Smooth muscle cell (in vitro differentiated cells): Measurements from ENCODE around the gene ECM2. TPM values are rescaled to one million over a fixed set of nuclear protein-coding genes. Genes with fewer than 3 reads are reported as not detected.

Source experiments
- DNase-seq: peaks from one replicate; lab custom pipeline; 2025; ENCODE audit not compliant: unreplicated experiment; lab: John Stamatoyannopoulos, UW
- H2AFZ ChIP-seq: fragments of 200-600 bp; sonication (generic); 2 replicates; pipeline ENCODE4 v1.6.0; 2016; ENCODE audit warnings: antibody characterized with exemption, low read depth, mild to moderate bottlenecking
- H3F3A ChIP-seq: fragments of 200-600 bp; sonication (generic); 2 replicates; pipeline ENCODE4 v1.6.0; 2017; ENCODE audit warnings: antibody characterized with exemption, low read depth
- H3K27ac ChIP-seq: fragments of 200-600 bp; sonication (generic); 2 replicates; pipeline ENCODE4 v1.5.1; 2016; ENCODE audit warnings: low read depth, mild to moderate bottlenecking
- H3K27me3 ChIP-seq: fragments of 200-600 bp; sonication (generic); 2 replicates; pipeline ENCODE4 v1.6.1; 2016; ENCODE audit warnings: low read depth, mild to moderate bottlenecking
- H3K36me3 ChIP-seq: fragments of 200-600 bp; sonication (generic); 2 replicates; pipeline ENCODE4 v1.5.1; 2016; ENCODE audit warnings: low read depth
- H3K4me1 ChIP-seq: fragments of 200-600 bp; sonication (generic); 2 replicates; pipeline ENCODE4 v1.5.1; 2016; ENCODE audit warnings: low read depth
- H3K4me2 ChIP-seq: fragments of 200-600 bp; sonication (generic); 2 replicates; pipeline ENCODE4 v1.6.0; 2016; ENCODE audit warnings: mild to moderate bottlenecking
- H3K4me3 ChIP-seq: fragments of 200-600 bp; sonication (generic); 2 replicates; pipeline ENCODE4 v1.5.1; 2016; ENCODE audit warnings: mild to moderate bottlenecking
- H3K79me2 ChIP-seq: fragments of 200-600 bp; sonication (generic); 2 replicates; pipeline ENCODE4 v1.6.0; 2016; ENCODE audit warnings: low read depth, mild to moderate bottlenecking
- H3K9ac ChIP-seq: fragments of 200-600 bp; sonication (generic); 2 replicates; pipeline ENCODE4 v1.6.0; 2016; ENCODE audit warnings: low read depth
- H3K9me3 ChIP-seq: fragments of 200-600 bp; sonication (generic); replicated peaks from 2 replicates; pipeline ENCODE4 v1.5.1; 2016; ENCODE audit warnings: low read depth
- H4K20me1 ChIP-seq: fragments of 200-600 bp; sonication (generic); 2 replicates; pipeline ENCODE4 v1.6.0; 2016; ENCODE audit warnings: low read depth
- WGBS: methylation state at CpG from one replicate; pipeline ENCODE4 v1.1.7; 2016; ENCODE audit warnings: low lambda C conversion rate; 5-methylcytosine and 5-hydroxymethylcytosine counted together
- polyA plus RNA-seq: library from polyadenylated mRNA; unstranded; fragments of >200 nt; fragmentation: Nextera tagmentation; extraction: Ambion mirVana; gene quantifications from 2 replicates; pipeline ENCODE4 v1.2.1, GENCODE V29; 2016
- total RNA-seq: library from RNA; depleted of rRNA; stranded (reverse); fragments of >200 nt; gene quantifications from 2 replicates; pipeline ENCODE4 v1.2.3, GENCODE V29; 2014
- TF ChIP-seq, protein P1 (sequence below): fragments of 200-600 bp; sonication (generic); IDR thresholded peaks from 2 replicates; pipeline ENCODE4 v1.5.1; 2017; ENCODE audit warnings: borderline replicate concordance, mild to moderate bottlenecking, antibody characterized with exemption; ENCODE audit not compliant: insufficient read depth, poor library complexity, severe bottlenecking

Gene ECM2
- total and polyA plus RNA-seq, 2 experiments from 2014 or later, result 0.27 to 0.37 TPM

DNA sequence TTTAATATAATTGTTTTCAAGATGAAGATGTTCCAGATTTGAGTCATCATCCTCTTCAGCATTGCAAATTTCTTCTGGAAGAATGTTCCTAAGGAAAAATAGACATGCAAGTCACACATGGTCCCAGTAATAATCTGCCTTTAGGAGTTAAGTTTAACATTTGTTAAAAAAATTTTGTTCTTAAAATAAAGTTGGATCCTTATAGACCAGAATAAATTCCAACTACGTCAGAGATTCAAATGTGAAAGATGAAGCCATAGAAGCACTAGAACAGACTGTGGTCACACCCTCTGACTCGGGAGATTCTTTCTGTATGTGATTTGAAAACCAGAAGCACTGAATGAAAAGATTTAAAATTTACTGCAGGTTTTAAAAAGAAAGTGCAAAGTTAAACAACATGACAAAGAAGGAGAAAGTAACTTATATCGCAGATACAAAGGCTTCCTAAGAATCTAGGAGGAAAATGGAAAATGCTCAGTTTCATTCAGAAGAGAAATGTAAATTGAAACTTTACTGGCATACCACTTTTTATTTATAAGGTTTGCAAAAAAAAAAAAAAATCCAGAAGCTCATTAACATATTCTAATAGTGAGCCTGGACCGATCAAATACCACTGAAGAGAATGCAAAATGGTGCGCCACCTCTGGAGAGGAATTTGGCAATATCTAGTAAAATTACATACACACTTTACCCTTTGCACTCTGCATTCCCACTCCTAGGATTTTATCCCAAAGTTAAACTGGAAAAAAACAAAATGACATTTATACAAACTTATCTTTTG lies 39.2 kb downstream of the ECM2 start:
- Histone ChIP-seq H3K4me2 (no peak overlapping the region), H4K20me1 (no peaks in the 10 kb centered on the region), H2AFZ (no peak overlapping the region), H3K79me2 (no peaks in the 10 kb centered on the region), H3K27ac (peak overlapping the region; percentile 49), H3K9ac (no peak overlapping the region), H3K4me3 (no peak overlapping the region), H3K4me1 (peaks cover 30% of the 10 kb centered on the region), H3F3A (peaks cover 11% of the 10 kb centered on the region), H3K36me3 (no peaks in the 10 kb centered on the region), H3K9me3 (no peaks in the 10 kb centered on the region), H3K27me3 (no peaks in the 10 kb centered on the region)
- DNase-seq, result no peak
- WGBS, result 75% methylated on average over 5 of the region's 5 CpGs
- TF ChIP-seq, protein P1, sequence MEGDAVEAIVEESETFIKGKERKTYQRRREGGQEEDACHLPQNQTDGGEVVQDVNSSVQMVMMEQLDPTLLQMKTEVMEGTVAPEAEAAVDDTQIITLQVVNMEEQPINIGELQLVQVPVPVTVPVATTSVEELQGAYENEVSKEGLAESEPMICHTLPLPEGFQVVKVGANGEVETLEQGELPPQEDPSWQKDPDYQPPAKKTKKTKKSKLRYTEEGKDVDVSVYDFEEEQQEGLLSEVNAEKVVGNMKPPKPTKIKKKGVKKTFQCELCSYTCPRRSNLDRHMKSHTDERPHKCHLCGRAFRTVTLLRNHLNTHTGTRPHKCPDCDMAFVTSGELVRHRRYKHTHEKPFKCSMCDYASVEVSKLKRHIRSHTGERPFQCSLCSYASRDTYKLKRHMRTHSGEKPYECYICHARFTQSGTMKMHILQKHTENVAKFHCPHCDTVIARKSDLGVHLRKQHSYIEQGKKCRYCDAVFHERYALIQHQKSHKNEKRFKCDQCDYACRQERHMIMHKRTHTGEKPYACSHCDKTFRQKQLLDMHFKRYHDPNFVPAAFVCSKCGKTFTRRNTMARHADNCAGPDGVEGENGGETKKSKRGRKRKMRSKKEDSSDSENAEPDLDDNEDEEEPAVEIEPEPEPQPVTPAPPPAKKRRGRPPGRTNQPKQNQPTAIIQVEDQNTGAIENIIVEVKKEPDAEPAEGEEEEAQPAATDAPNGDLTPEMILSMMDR, result no peak

DNA sequence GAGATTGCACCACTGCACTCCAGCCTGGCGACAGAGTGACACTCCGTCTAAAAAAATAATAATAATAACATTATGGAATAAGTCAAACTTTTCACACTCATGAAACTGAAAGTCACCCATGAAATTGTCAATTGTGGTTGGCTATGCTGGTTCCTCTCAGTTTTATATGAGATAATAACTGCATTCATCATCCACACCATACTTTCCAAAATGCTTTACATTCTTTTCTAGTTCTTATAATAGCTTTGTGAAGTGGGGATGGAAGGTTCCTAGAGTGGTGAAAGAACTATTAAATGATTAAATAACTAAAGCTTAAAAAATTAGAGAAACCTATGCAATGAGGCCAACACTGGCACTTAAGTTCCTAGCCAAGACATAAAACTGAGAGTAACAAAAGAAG lies 40.9 kb downstream of the ECM2 start:
- TF ChIP-seq, protein P1, result no peak
- no peaks in the 10 kb centered on the region for H3K27me3 ChIP-seq
- no peaks in the 10 kb centered on the region for H3K79me2 ChIP-seq
- H3K36me3 ChIP-seq, result no peaks in the 10 kb centered on the region
- H3K4me2 ChIP-seq, result peak overlapping the region; percentile 21
- no peak overlapping the region for H2AFZ ChIP-seq
- no peak overlapping the region for H3K9ac ChIP-seq
- peak overlapping the region; percentile 71 for H3K27ac ChIP-seq
- H4K20me1 ChIP-seq, result no peaks in the 10 kb centered on the region
- H3K4me1 ChIP-seq, result peaks cover 30% of the 10 kb centered on the region
- H3K4me3 ChIP-seq, result no peak overlapping the region
- WGBS, result 93% methylated on average over 2 of the region's 2 CpGs
- no peaks in the 10 kb centered on the region for H3K9me3 ChIP-seq
- DNase-seq, result no peak
- peaks cover 16% of the 10 kb centered on the region for H3F3A ChIP-seq

DNA sequence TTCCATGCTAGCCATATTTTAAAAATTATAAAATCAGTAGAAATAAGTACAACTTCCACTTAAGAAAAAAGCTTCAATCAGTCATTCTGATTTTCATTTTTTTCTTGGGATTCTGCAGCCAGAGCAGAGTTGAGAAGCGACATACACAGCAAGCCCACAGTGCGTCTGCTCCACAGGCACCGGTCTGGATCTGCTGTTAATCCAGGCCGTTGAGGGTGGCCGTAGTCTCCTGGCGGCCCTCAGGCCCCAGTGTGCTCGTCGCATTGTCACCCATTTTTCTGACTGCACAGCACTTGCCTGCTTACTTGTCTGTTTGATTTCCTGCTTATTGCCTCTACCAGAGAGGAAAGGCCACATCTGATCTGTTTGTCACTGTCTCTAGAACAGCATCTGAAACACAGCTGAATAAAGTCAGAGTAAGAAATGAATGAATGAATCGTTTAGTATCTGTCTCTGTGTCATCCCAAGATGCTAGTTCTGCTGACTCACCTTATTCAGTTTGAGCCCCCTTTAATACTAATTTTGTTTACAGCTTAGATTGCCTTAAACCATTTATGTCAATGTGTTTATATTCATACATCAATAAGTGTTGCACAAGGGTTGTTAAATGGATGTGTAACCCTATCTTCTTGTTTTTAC lies 41.9 kb downstream of the ECM2 start:
- no peaks in the 10 kb centered on the region for H4K20me1 ChIP-seq
- peak overlapping the region; percentile 14 for H3K9ac ChIP-seq
- H3K4me3 ChIP-seq, result no peak overlapping the region
- H3K4me1 ChIP-seq, result peaks cover 25% of the 10 kb centered on the region
- DNase-seq, result no peak
- H3K36me3 ChIP-seq, result no peaks in the 10 kb centered on the region
- H3F3A ChIP-seq, result peaks cover 16% of the 10 kb centered on the region
- H3K9me3 ChIP-seq, result no peaks in the 10 kb centered on the region
- no peaks in the 10 kb centered on the region for H3K79me2 ChIP-seq
- TF ChIP-seq, protein P1, result no peak
- WGBS, result 20% methylated on average over 9 of the region's 9 CpGs
- H3K27me3 ChIP-seq, result no peaks in the 10 kb centered on the region
- H3K4me2 ChIP-seq, result peak overlapping the region; percentile 45
- H3K27ac ChIP-seq, result peak overlapping the region; percentile 71
- H2AFZ ChIP-seq, result peak overlapping the region; percentile 34
